Tongue (tissue), 2 donors: ENCODE measurements around the gene HORMAD2. TPM values are rescaled to one million over a fixed set of nuclear protein-coding genes. Genes with fewer than 3 reads are reported as not detected.
"Not testable (repeated sequence)": the region's sequence is repeated elsewhere in the genome, so short reads cannot be mapped to it uniquely, and the experiment has no call there.

ENCODE experiments used
- DNase-seq: peaks from one replicate; pipeline ENCODE4 v3.0.0-alpha.2; 2015
- total RNA-seq: library from RNA; depleted of rRNA; stranded (reverse); fragments of >200 nt; gene quantifications from one replicate; pipeline ENCODE4 v1.2.3, GENCODE V29; 2014

The HORMAD2 gene
- total RNA-seq, 1 donor from 2014 or later: not detected

DNA sequence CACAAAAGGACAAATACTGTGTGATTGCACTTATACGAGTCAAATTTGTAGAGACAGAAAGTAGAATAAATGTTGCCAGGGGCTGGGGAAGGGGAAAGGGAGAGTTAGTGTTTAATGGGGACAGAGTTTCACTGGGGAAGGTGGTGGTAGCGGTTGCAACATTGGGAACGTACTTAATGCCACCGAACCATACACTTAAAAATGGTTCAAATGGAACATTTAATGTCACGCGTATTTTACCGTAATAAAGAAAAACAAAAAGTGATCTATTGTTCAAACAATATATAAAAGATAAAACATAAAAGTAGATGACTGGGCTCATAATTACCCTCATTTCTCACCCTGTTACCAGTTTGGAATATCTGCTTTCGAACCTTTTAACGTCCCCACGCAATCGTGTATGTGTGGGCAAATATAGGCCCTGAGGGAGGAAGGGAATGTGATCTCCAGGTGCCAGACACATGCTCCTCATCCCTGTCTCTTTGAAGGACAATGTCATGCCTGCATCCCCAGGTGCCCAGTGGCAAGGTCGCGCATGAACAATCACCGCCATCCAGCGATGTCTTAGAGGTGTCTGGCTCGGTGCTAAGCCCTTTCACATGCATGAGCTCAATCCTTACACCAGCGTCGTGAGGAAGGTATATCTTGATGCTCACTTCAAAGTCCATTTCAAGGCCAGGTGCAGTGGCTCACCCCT, 131.0 kb downstream of the HORMAD2 start:
- DNase-seq: no peak

DNA sequence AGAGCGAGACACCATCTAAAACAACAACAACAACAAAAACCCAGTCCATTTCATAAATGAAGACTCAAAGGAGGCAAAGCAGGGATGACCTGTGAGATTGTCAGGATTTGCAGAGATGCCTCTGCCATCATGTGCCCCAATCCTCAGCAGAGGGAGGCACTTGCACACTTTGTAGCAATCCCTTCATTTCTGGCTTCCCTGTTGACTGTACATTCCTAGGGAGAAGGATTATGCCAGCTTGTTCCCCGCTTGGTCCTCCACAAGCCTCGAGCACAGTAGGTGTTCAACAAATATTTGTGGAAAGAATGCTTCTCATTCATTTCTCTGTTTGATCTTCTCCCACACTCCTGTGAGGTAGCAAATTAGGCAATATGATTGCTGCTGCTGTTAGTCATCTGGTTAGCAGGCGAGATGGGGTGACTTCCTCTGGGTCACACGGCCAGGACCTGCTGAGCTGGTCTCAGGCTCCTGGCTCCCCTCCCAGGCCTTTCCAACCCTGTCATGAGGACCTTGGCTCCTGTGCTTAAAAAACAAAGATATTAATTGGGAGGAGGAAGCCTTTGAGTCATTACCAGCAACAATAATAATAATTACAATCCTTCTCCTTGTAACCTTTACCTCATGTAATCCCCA, 132.2 kb downstream of the HORMAD2 start:
- no peak for DNase-seq

- DNase-seq: no peak
These were observed 132.8 kb downstream of the HORMAD2 start for GRCh38 chr22:30212996-30213441.

DNA sequence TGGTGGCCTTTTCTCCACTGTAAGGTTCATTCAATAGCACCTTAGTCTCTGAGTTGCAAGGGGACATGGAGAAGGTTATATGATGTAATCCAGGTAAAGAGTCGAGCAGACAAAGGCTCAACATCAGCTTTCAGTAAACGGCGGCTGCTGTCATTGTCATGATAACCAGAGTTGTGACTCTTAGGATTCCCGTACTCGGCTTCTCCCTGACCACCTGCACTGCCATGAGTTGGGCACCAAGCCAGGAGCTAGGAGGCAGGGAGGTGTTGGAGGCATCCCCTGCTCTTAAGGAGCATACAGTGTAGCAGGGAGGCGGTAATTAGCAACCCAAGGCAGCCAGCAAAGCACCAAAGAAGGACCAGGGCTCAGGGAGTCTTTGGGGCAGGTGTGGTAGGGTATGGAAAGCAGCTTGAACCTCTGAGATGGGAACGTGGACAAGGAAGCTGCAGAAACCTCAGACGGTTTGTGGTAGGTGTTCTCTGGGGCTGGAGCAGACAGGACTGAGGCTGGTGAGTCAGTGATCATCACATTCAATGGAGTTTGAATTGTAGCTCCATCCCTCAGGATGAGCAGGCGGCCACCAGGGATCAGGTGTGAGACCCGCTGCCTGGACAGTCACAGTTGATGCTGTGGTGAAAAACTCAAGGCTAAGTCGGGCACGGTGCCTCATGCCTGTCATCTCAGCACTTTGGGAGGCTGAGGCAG, 134.6 kb downstream of the HORMAD2 start:
- no peak for DNase-seq

- DNase-seq: not testable (repeated sequence)
These were observed 136.0 kb downstream of the HORMAD2 start for GRCh38 chr22:30216272-30216671.

DNA sequence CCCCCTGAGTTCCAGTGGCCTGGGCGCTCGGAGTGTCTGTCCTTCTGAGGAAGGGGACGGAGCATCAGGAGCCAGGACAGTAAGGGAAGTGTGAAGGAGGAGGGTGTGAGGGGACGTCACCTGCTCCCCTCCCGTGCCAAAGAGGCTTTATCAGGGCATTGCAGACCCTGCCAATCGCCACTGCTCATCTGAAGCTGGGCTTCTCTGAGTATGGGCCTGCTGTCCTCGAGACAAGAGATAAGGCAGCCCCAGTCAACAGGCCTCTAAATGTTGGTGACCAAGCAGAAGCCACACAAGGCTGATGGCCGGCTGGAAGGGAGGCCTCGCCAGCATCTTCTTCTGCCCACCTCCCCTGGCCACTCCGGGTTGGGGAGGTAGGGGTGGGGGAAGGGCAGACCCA, 136.4 kb downstream of the HORMAD2 start:
- no peak for DNase-seq

DNA sequence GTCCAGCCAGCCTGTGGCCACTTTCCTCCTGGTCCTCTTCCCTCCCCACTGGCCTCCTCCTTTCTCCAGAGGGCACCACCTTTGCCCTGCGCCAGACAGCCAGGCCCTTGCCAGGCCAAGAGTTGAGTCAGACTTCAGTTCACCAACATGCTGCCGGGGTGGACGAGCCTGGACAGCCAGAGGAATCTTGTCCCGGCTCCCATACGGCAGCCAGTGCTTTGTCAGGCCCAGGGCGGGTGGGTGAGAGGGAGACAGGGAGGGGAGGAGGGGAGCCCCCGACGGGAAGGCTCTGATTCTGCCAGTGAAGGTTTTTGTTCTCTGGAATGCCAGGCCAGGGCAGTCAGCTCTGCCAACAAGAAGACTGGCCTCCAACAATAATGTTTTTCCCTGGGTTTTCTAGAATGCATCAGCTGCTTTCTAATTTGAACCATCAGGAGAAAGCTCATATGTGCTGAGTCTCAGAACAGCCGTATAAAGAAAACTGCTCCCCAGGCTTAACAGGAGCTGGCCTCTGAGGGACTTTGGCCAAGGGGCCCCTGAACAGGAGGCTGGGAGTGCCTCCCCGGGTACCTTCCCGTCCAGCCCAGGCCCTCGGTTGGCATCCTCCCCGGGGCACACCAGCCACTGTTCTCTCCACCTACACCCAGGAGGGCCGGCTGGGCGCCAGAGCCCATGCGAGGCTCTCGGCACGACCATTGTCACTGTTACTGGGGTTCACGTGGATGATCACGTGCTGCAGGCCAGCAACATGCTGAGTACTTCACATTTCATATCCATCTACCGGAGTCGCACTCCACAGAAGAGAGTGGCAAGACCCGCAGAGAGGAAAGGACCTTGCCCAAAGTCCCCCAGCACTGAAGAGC, 137.7 kb downstream of the HORMAD2 start:
- DNase-seq: no peak

DNA sequence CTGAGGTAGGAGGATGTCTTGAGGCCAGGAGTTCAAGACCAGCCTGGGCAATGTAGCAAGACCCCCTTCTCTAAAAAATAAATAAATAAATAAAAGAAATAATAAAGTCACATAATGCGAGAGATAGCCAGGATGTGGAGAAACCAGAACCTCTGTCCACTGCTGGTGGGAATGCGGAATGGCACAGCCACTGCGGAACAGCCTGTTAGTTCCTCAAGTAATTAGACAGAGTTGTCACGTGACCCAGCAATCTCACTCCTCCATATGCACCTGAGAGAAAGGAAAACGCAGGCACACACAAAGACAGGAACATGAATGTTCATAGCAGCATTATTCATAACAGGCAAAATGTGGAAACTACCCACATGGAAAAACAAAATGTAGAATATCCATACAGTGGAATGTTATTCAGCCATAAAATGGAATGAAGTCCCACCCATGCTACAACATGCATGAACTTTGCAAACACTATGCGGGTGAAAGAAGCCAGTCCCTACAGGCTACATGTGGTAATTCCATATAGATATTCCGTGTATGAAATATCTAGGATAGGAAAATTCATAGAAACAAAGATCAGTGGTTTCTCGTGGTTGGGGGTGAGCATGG, 138.9 kb downstream of the HORMAD2 start:
- DNase-seq: no peak

- no peak for DNase-seq
These were observed 139.5 kb downstream of the HORMAD2 start for GRCh38 chr22:30219668-30220278.

- DNase-seq: no peak
These were observed 140.2 kb downstream of the HORMAD2 start for GRCh38 chr22:30220338-30221012.

- DNase-seq: no peak
These were observed 141.1 kb downstream of the HORMAD2 start for GRCh38 chr22:30221121-30221992.

- no peak for DNase-seq
These were observed 142.1 kb downstream of the HORMAD2 start for GRCh38 chr22:30222321-30222720.

GRCh38 chr22:30223303-30223702, 143.0 kb downstream of the HORMAD2 start:
- no peak for DNase-seq

DNA sequence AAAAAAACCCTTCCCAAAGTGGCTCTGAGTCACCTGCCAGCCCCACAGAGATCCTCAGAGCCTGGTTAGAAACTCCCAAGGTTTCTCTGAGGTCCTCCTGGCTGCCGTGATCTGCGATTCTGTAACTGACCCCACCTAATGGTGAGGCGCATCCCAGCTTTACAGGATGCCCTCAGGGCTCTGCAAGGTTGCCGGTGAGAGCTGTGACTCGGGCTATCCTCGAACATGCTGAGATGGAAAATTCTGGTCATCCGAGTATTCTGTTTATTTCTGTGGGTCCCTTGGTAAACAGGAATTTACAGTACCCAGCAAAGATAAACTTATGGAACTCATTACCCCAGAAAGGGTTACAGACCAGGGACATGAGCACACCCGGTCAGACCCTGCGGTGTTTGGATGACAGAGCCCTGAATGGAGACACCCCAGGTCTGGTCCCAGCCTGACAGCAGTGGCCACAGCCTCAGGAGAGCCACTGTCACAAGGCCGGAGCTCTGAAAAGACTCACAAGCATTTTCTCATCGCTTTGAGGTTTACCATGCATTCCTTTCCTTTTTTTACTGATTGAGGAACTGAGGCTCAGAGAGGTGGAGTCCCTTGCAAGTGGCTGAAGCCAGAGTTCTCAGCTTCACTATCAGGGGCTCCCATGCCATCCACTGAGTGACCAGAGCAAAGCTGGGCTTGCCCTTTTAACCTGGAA, 144.0 kb downstream of the HORMAD2 start:
- no peak for DNase-seq

GRCh38 chr22:30225220-30225927, 145.1 kb downstream of the HORMAD2 start:
- no peak for DNase-seq

DNA sequence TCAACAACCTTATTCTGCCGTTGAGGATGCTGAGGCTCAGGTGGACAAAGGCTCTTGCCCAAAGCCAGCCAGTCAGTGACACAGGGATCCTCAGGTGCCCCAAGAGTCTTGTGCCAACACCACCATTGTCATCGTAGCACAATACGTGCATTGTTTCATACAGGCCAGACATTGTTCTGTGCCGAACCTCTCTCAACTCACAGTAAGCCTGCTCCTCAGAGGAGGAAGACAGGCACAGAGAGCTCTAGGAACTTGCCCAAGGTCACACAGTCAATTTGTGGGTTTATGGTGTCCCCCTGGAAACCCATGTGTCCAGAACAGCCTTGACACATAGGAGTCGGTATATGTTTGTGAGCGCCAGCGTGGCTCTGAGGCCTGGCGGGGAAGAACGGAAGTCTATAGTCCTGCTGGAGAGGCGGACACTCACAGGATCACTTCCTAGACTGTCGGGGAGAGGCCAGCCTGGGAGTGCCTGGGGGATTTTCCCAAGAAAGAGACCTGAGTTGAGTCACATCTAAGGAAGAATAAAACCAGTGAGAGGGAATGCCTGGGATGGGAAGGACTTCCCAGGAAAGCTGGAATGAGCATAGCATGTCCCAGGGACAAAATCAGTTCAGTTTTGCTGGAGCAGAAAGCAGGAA, 146.0 kb downstream of the HORMAD2 start:
- no peak for DNase-seq
